OCI-M2 (cell line): ENCODE measurements around the gene DOK7.

Experiments used
- DNase-seq: peaks from one replicate; lab custom pipeline; 2025; ENCODE audit not compliant: unreplicated experiment; lab: John Stamatoyannopoulos, UW

The DOK7 gene

DNA sequence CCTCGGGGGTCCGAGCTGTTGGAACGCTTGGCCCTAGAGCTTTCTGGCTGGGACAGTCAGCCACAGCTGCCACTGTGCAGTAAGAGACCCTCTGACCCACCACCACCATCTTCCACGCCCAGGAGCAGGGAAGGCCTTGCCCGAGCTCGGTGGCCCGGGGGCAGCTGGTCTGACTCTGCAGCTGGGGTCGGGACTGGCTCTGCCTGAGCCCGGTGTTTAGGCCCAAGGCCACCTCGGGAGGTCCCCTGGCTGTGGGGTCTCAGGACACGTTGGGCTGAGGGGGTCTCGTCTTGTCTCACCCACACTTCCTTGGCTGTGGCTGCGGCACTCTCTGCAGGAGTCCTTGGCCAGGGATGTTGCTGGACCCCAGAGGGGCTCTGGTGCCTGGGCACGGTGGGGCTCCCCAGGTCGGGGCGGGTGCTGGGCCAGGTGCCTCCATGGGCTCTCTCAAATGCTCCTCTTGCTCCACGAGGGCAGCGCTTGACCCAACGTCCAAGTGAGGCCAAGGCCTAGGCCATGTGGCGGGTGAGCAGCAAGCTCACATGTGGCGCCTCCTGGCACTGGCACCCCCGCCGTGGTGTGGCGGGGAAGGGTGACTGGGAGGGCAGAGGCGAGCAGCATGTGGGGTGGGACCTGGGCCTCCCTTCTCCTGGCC is 22.9 kb downstream of the DOK7 start:
- DNase-seq, result no peak

DNA sequence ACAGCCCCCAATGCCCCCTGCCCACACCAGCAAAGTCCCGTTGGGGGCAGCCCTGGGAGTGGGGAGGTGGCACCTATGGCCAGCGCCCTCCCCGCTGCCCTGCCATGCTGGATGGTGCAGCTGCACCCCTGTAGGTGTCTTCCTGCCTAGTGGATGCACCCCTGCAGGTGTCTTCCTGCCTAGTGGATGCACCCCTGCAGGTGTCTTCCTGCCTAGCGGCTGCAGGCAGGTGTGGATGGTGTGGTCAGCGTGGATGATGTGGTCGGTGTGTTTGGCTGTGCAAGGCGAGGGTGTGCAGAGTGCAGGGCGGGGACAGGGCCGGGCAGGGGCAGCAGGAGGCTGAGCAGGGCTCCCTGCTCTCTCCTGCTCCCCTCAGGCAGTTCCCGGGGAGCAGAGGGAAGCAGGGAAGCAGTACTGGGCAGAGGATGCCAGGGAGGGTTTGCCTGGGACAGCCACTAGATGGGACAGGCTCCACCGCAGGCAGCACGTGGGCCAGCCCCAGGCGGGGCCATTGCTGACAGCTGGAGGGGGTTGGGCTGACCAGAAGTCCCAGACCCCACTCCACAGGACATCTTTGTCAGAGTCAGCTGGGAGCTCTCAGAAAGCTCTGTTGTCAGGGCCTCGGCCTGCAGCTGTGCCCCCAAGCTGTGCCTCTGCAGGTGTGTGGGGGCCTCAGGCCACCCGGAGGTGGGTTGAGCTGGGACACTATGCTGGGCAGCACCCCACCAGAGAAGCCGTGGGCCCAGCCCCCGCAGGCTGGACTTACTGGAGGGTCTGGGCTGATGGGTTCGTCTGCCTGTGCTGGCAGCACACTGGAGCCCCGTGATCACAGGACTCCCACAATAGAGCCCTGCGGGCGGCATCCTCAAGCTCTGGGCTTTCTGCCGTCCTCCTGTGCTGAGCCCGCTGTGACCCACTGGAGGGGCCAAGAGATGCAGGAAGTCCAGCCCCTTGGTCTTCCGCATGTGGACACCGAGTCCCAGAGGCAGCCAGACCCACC is 23.7 kb downstream of the DOK7 start:
- no peak for DNase-seq

GRCh38 chr4:3487861-3488260 is 24.8 kb downstream of the DOK7 start:
- DNase-seq, result no peak

DNA sequence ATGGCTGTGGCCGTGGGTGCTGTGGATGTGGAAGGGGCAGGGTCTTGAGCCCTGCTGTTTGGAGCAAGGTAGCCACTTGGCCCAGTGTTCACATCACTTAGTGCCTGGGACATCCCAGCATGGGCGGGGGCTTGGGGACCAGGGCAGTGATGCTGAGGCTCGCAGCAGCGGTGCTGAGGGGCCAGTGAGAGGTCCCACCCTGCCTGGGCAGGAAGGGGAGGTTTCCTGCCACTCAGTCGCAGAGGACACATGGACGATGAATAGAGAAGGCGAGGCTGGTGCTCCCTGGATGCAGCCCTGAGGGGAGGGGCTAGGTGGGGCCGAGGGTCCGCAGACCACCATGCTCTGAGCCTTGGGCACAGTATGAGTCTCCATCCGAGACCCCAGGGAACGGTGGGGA is 25.7 kb downstream of the DOK7 start:
- DNase-seq, result no peak

- no peak for DNase-seq
Observed at GRCh38 chr4:3489451-3489962, 26.4 kb downstream of the DOK7 start.

- DNase-seq, result no peak
Observed at GRCh38 chr4:3491681-3492405, 28.7 kb downstream of the DOK7 start.

- no peak for DNase-seq
Observed at GRCh38 chr4:3492741-3493719, 29.9 kb downstream of the DOK7 start.

- no peak for DNase-seq
Observed at GRCh38 chr4:3493720-3494461, 30.8 kb downstream of the DOK7 start.

DNA sequence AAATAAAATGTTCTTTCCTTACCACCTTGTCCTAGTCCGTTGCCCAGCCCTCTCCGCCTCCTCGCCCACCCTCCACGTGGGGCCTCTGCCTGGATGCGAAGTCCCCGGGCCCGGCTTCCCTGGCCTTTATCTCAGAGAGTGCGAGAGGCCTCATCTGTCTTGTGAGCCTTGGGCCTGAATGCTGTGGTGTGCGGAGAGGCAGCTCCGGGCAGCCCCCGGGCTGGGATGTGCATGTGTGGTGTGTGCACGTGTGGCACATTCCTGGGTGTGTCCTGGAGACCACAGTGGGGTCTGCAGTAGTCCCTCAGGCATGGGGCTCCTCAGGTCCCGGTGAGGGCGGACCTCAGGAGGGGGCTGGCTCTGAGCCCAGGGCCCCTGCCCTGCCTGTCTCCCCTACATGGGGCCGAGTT is 31.4 kb downstream of the DOK7 start:
- DNase-seq, result no peak

DNA sequence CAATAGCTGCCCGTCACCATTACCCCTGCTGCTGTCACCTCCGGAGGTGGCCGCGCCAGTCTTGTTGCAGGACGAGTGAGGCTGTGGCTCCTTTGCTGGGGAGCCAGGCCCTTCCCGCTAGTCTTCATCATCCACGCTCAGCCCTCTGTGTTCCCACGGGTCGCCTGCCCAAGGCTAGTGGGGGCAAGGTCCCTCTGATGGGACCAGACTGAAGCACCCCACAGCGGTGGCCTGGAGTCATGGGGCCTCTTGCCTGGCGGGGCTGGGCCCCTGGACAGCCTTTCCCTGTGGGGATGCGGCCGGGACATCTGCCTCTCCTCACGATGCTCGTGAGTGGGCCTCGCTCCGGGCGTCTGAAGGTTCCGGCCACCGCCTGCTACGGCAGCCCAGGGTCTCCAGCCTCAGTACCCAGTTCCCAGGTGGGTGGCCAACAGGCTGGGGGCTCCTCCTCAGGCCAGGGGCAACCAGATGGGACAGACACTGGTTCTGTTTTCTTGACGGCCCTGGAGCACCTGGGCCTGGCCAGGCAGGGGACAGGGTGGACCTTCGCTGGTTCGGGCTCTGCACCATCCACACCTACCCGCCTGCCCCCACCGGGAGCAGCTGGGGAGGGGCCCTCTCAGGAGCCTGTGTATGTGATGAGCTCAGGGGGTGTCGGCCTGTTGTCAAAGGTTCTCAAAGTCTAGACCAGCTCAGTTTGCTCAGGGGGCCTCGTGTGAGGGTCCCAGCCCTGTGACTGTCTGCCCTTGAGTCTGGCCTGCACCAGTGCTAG is 32.3 kb downstream of the DOK7 start:
- DNase-seq, result no peak

DNA sequence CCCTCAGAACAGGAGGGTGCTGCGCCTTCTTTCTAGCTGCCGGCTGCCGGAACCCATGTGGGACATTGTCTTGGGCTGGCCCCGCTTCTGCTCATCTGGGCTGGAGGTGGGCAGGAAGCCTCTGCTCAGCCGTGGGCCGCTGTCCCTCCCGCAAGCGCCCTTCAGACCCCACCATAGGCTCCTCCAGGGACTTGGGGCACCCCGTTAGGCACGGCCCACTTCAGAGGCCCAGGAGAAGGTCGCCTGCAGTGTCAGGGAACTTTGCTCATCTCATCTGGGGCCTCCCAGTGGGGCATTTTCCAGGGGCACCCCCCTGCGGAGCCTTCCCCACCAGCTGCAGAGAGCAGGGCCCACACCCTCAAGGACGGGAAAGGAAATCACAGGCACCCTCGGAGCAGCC is 32.9 kb downstream of the DOK7 start:
- no peak for DNase-seq

- DNase-seq, result no peak
Observed at GRCh38 chr4:3497095-3497494, 34.0 kb downstream of the DOK7 start.

DNA sequence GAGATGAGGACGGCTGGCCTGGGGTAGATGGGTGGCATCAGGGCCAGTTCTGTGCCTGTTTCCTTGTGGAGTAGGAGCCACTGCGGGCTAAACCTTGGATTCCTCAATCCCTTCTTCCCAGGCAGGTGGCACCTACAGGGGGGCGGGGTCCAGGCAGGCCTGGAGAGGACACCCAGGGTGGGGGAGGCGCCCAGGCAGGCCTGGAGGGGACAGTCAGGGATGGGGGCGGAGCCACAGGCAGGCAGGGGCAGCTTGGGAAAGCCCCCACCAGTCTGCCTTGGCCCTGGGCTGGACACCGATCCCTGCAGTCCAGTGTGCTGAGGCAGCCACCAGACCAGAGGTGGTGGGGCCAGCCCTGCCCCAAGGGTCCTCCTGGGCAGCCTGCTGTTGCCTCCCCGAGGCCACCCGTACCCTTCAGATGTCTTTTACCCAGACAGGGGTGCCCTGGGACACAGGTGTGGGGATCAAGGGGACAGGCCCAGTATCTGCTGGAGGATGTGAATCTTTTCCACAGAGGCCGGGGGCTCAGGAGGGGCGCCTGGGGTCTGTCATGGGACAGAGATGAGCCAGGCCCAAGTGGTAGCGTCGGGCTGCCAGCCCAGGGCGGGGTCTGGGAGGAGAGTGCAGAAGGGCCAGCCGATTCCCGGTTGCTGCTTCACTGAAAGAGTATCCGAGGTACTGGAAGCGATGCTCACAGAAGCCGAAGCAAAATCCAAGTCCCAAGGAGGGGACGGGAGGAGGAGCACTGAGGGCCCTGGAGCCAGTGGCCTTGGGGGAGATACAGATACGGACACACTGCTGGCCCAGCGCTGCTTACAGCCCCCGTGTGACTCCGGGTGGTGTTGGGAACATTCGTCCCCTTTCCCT is 34.6 kb downstream of the DOK7 start:
- no peak for DNase-seq

GRCh38 chr4:3498407-3498806 is 35.3 kb downstream of the DOK7 start:
- DNase-seq, result no peak

DNA sequence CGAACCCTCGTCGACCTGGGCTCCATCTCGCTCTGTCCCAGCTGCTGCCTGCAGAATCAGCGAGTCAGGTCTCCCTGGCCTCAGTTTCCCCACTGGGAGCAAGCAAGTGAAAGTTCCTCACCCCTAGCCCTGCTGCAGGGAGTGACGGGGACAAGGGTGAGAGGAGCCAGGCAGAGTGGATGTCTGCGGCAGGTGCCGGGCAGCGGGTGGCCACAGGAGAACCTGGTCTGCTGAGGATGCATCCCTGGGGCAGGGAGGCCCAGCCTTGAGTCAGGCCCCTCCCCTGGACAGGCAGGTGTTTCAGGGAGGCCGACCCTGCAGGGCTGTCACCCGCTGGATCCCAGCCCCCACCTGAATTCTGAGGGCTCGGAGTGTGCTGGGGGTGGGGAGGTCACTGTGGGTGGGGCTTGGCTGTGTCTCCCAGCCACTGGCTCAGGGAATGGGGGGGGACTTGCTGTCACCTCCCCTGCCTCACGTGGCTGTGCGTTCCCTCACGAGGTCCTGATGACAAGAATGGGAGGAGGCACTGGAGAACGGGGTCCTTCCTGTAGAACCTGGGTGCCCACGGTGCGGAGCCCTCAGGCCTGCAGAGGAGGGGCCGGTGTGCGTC is 35.9 kb downstream of the DOK7 start:
- DNase-seq, result no peak

DNA sequence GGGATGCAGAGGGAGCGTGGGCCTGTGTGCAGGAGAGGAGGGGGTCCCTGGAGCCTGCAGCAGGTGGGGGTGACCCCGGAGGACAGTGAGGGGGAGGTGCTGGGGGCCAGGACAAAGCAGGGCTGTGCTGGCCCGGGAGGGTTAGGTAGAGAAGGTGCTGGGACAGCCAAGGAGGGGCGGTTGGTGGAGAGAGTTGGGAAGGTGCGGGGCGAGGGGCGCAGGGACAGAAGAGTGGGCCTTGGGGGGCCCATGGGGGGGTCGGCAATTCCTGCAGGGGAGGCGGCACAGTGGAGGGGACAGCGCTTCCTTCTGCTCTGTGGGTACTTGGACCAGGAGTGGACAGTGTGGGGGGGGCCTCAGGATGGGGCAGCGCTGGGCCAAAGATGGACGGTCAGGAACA is 36.6 kb downstream of the DOK7 start:
- no peak for DNase-seq

DNA sequence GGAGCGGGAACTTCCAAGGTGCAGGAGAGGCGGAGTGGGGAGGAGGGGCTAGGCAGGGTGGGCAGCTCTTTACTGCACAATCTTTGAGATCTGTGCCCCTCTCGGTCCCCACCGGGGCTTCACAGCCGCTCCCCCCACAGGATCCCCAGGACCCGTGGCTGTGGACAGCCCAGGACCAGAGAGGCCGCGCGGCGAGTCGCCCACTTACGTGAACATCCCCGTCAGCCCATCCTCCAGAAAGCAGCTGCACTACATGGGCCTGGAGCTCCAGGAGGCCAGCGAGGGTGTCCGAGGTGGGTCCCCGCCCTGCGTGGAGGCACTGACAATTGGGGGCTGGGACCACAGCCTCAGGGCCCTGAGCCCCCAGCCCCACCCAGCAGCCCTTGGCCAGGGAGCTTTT is 37.0 kb downstream of the DOK7 start:
- DNase-seq, result no peak
